NCI-H345 treated with DMSO at 0.1 percent for 48 hours (cell line): ENCODE data around the gene LHX2.

Experiments used
- DNase-seq: peaks from one replicate; lab custom pipeline; 2025; ENCODE audit not compliant: unreplicated experiment; lab: John Stamatoyannopoulos, UW

LHX2 gene

GRCh38 chr9:124029617-124030016 lies 18.0 kb downstream of the LHX2 start:
- DNase-seq, result no peak

- DNase-seq, result no peak
These were observed 19.4 kb downstream of the LHX2 start for GRCh38 chr9:124030969-124031451.

- no peak for DNase-seq
These were observed 20.7 kb downstream of the LHX2 start for GRCh38 chr9:124032247-124032646.

GRCh38 chr9:124033348-124033747 lies 21.8 kb downstream of the LHX2 start:
- DNase-seq, result no peak

GRCh38 chr9:124033967-124034366 lies 22.4 kb downstream of the LHX2 start:
- DNase-seq, result no peak

- no peak for DNase-seq
These were observed 23.6 kb downstream of the LHX2 start for GRCh38 chr9:124035001-124035650.

- DNase-seq, result no peak
These were observed 25.0 kb downstream of the LHX2 start for GRCh38 chr9:124036578-124036977.

- no peak for DNase-seq
These were observed 26.2 kb downstream of the LHX2 start for GRCh38 chr9:124037790-124038189.

- DNase-seq, result no peak
These were observed 26.7 kb downstream of the LHX2 start for GRCh38 chr9:124038239-124038638.

- no peak for DNase-seq
These were observed 27.4 kb downstream of the LHX2 start for GRCh38 chr9:124038790-124039633.

GRCh38 chr9:124040186-124040931 lies 28.8 kb downstream of the LHX2 start:
- DNase-seq, result no peak

GRCh38 chr9:124040935-124041816 lies 29.6 kb downstream of the LHX2 start:
- DNase-seq, result no peak

GRCh38 chr9:124041817-124042116 lies 30.2 kb downstream of the LHX2 start:
- no peak for DNase-seq

- DNase-seq, result no peak
These were observed 30.7 kb downstream of the LHX2 start for GRCh38 chr9:124042201-124042721.

GRCh38 chr9:124044448-124044847 lies 32.9 kb downstream of the LHX2 start:
- no peak for DNase-seq

- no peak for DNase-seq
These were observed 33.7 kb downstream of the LHX2 start for GRCh38 chr9:124045076-124045829.

GRCh38 chr9:124045830-124046177 lies 34.2 kb downstream of the LHX2 start:
- DNase-seq, result no peak

- DNase-seq, result no peak
These were observed 34.6 kb downstream of the LHX2 start for GRCh38 chr9:124046189-124046588.

- DNase-seq, result no peak
These were observed 35.7 kb downstream of the LHX2 start for GRCh38 chr9:124047251-124047672.

GRCh38 chr9:124050955-124051354 lies 39.4 kb downstream of the LHX2 start:
- peak; percentile 79 for DNase-seq
